GM23248 (cell line): ENCODE results near the gene LMAN2L. TPM values are rescaled to one million over a fixed set of nuclear protein-coding genes. Genes with fewer than 3 reads are reported as not detected.

Source experiments
- DNase-seq: peaks from one replicate; pipeline ENCODE4 v3.0.0-alpha.2; 2015
- H2AFZ ChIP-seq: fragments of 200-600 bp; sonication (generic); 2 replicates; pipeline ENCODE4 v1.6.1; 2016; ENCODE audit warnings: antibody characterized with exemption
- H3F3A ChIP-seq: fragments of 200-600 bp; sonication (generic); 2 replicates; pipeline ENCODE4 v1.6.1; 2016; ENCODE audit warnings: mild to moderate bottlenecking, antibody characterized with exemption, mixed run types; ENCODE audit not compliant: insufficient read depth
- H3K27ac ChIP-seq: fragments of 200-600 bp; sonication (generic); 2 replicates; pipeline ENCODE4 v1.5.1; 2016; ENCODE audit warnings: mild to moderate bottlenecking
- H3K27me3 ChIP-seq: fragments of 200-600 bp; sonication (generic); replicated peaks from 2 replicates; pipeline ENCODE4 v1.6.1; 2016; ENCODE audit warnings: mild to moderate bottlenecking; ENCODE audit not compliant: insufficient read depth
- H3K36me3 ChIP-seq: fragments of 200-600 bp; sonication (generic); 2 replicates; pipeline ENCODE4 v1.6.1; 2016; ENCODE audit warnings: low read depth, mild to moderate bottlenecking
- H3K4me1 ChIP-seq: fragments of 200-600 bp; sonication (generic); 2 replicates; pipeline ENCODE4 v1.6.1; 2016; ENCODE audit warnings: mild to moderate bottlenecking; ENCODE audit not compliant: insufficient read depth
- H3K4me2 ChIP-seq: fragments of 200-600 bp; sonication (generic); one replicate; pipeline ENCODE4 v1.6.1; 2016; ENCODE audit warnings: mild to moderate bottlenecking; ENCODE audit not compliant: unreplicated experiment
- H3K4me3 ChIP-seq: fragments of 200-600 bp; sonication (generic); 2 replicates; pipeline ENCODE4 v1.5.1; 2016; ENCODE audit warnings: mild to moderate bottlenecking
- H3K79me2 ChIP-seq: fragments of 200-600 bp; sonication (generic); 2 replicates; pipeline ENCODE4 v1.6.1; 2016; ENCODE audit warnings: mild to moderate bottlenecking; ENCODE audit not compliant: insufficient read depth
- H3K9ac ChIP-seq: fragments of 200-600 bp; sonication (generic); 2 replicates; pipeline ENCODE4 v1.6.1; 2016; ENCODE audit warnings: mild to moderate bottlenecking
- H3K9me2 ChIP-seq: fragments of 200-600 bp; sonication (generic); 2 replicates; pipeline ENCODE4 v1.6.1; 2016; ENCODE audit warnings: mixed run types, mild to moderate bottlenecking, moderate library complexity; ENCODE audit not compliant: insufficient read depth
- H3K9me3 ChIP-seq: fragments of 200-600 bp; sonication (generic); one replicate; pipeline ENCODE4 v1.6.1; 2017; ENCODE audit warnings: low read depth
- H4K20me1 ChIP-seq: fragments of 200-600 bp; sonication (generic); 2 replicates; pipeline ENCODE4 v1.6.0; 2016; ENCODE audit not compliant: insufficient read depth
- EZH2 ChIP-seq: fragments of 200-600 bp; sonication (generic); IDR thresholded peaks from 2 replicates; pipeline ENCODE4 v1.6.1; 2018; ENCODE audit warnings: antibody characterized with exemption, mild to moderate bottlenecking; ENCODE audit not compliant: insufficient read depth, poor library complexity, severe bottlenecking
- EZH2phosphoT487 ChIP-seq: fragments of 200-600 bp; sonication (generic); IDR thresholded peaks from 2 replicates; pipeline ENCODE4 v1.6.1; 2018; ENCODE audit warnings: antibody characterized with exemption, moderate library complexity, mild to moderate bottlenecking, low read depth; ENCODE audit not compliant: insufficient read depth
- WGBS, 2 experiments: methylation state at CpG; one replicate each; pipeline ENCODE4 v1.1.6; 2015 to 2017; ENCODE audit warnings: low lambda C conversion rate in 2 of 2, low coverage in 1 of 2; ENCODE audit errors: missing lambda C conversion rate in 2 of 2; 5-methylcytosine and 5-hydroxymethylcytosine counted together
- in situ Hi-C: fragments of 300-500 bp; cut with MboI; formaldehyde crosslinking; loops from 2 replicates; pipeline ENCODE4 v1.15.0; 2020
- polyA plus RNA-seq: library from polyadenylated mRNA; unstranded; fragments of >200 nt; fragmentation: Nextera tagmentation; extraction: Ambion mirVana; gene quantifications from 2 replicates; pipeline ENCODE4 v1.2.1, GENCODE V29; 2016
- total RNA-seq: library from RNA; depleted of rRNA; stranded (reverse); fragments of >200 nt; shearing (Covaris generic); gene quantifications from 2 replicates; pipeline ENCODE4 v1.2.3, GENCODE V29; 2014; rRNA removed

LMAN2L gene
- total and polyA plus RNA-seq, 2 experiments from 2014 or later = 22.3 to 24.6 TPM

- Histone ChIP-seq H3K4me1 (peaks cover 15% of the 10 kb centered on the region; the same call in 1 of the 2 replicates), H3K27ac (no peak overlapping the region), H3F3A (peaks cover 19% of the 10 kb centered on the region), H3K4me3 (no peak overlapping the region), H4K20me1 (no peaks in the 10 kb centered on the region), H3K9me2 (no peaks in the 10 kb centered on the region), H3K27me3 (no peaks in the 10 kb centered on the region), H3K36me3 (no peaks in the 10 kb centered on the region), H3K9me3 (no peaks in the 10 kb centered on the region), H3K4me2 (no peak overlapping the region), H2AFZ (no peak overlapping the region), H3K79me2 (no peaks in the 10 kb centered on the region), H3K9ac (no peak overlapping the region)
- 71 to 76% methylated on average over 9 of the region's 9 CpGs for WGBS, 2 experiments
- in situ Hi-C loops = no loop called here
- no peak for DNase-seq
- TF ChIP-seq EZH2phosphoT487 (no peak), EZH2 (no peak)
These were observed 77.5 kb downstream of the LMAN2L start for GRCh38 chr2:96662360-96662759.

- Histone ChIP-seq H3K27me3 (no peaks in the 10 kb centered on the region), H3K4me3 (no peak overlapping the region), H2AFZ (no peak overlapping the region), H3K79me2 (no peaks in the 10 kb centered on the region), H3K4me2 (no peak overlapping the region), H3K4me1 (peaks cover 15% of the 10 kb centered on the region; the same call in 1 of the 2 replicates), H3K27ac (no peak overlapping the region), H3K9me3 (no peaks in the 10 kb centered on the region), H3F3A (peaks cover 19% of the 10 kb centered on the region), H3K9me2 (no peaks in the 10 kb centered on the region), H3K9ac (no peak overlapping the region), H4K20me1 (no peaks in the 10 kb centered on the region), H3K36me3 (no peaks in the 10 kb centered on the region)
- in situ Hi-C loops = no loop called here
- DNase-seq = no peak
- WGBS, 2 experiments = 95% methylated on average over 6 of the region's 6 CpGs
- no peak for TF ChIP-seq EZH2
- no peak for TF ChIP-seq EZH2phosphoT487
These were observed 78.5 kb downstream of the LMAN2L start for GRCh38 chr2:96661324-96661723.

- no peak overlapping the region for H3K9ac ChIP-seq
- no peaks in the 10 kb centered on the region for H3K27me3 ChIP-seq
- no peaks in the 10 kb centered on the region for H3K4me1 ChIP-seq
- H3K4me3 ChIP-seq = no peak overlapping the region
- H3K36me3 ChIP-seq = no peaks in the 10 kb centered on the region
- no peaks in the 10 kb centered on the region for H3K79me2 ChIP-seq
- no peak overlapping the region for H3K27ac ChIP-seq
- TF ChIP-seq EZH2phosphoT487 = no peak
- H3K9me3 ChIP-seq = no peaks in the 10 kb centered on the region
- H3K4me2 ChIP-seq = no peak overlapping the region
- in situ Hi-C loops = no loop called here
- no peak overlapping the region for H2AFZ ChIP-seq
- H4K20me1 ChIP-seq = no peaks in the 10 kb centered on the region
- DNase-seq = no peak
- H3K9me2 ChIP-seq = no peaks in the 10 kb centered on the region
- no peaks in the 10 kb centered on the region for H3F3A ChIP-seq
These were observed 83.3 kb downstream of the LMAN2L start for GRCh38 chr2:96656540-96656939.

Other genes starting within 250 kb of the LMAN2L start
- not detected in 2 replicates for gene NEURL3, start 234.7 kb downstream of the LMAN2L start, total RNA-seq
- gene NEURL3, start 234.7 kb downstream of the LMAN2L start, polyA plus RNA-seq = not detected in 2 replicates
- 11.6 and 15.2 TPM in 2 replicates for gene ARID5A, start 203.3 kb downstream of the LMAN2L start, total RNA-seq
- gene ARID5A, start 203.3 kb downstream of the LMAN2L start, polyA plus RNA-seq = 19.5 and 20.8 TPM in 2 replicates
- 23.9 and 26.9 TPM in 2 replicates for gene KANSL3, start 101.8 kb downstream of the LMAN2L start, total RNA-seq
- gene KANSL3, start 101.8 kb downstream of the LMAN2L start, polyA plus RNA-seq = 15.0 and 15.6 TPM in 2 replicates
- under 0.01 TPM in 1 of 2 replicates, not detected in the other for gene FER1L5, start 97.3 kb downstream of the LMAN2L start, total RNA-seq
- 0.05 and 0.08 TPM in 2 replicates for gene FER1L5, start 97.3 kb downstream of the LMAN2L start, polyA plus RNA-seq
- gene CNNM4, start 20.8 kb upstream of the LMAN2L start, total RNA-seq = 4.8 and 6.1 TPM in 2 replicates
- 2.4 and 2.8 TPM in 2 replicates for gene CNNM4, start 20.8 kb upstream of the LMAN2L start, polyA plus RNA-seq
- gene CNNM3, start 76.2 kb upstream of the LMAN2L start, total RNA-seq = 5.0 and 5.2 TPM in 2 replicates
- 0.94 and 0.98 TPM in 2 replicates for gene CNNM3, start 76.2 kb upstream of the LMAN2L start, polyA plus RNA-seq
- gene ANKRD23, start 104.0 kb upstream of the LMAN2L start, total RNA-seq = 0.76 and 1.1 TPM in 2 replicates
- gene ANKRD23, start 104.0 kb upstream of the LMAN2L start, polyA plus RNA-seq = 0.95 and 1.4 TPM in 2 replicates
- gene ANKRD39, start 118.0 kb upstream of the LMAN2L start, total RNA-seq = 5.3 and 10.9 TPM in 2 replicates
- 12.3 and 14.4 TPM in 2 replicates for gene ANKRD39, start 118.0 kb upstream of the LMAN2L start, polyA plus RNA-seq
- 21.0 and 24.3 TPM in 2 replicates for gene SEMA4C, start 130.0 kb upstream of the LMAN2L start, total RNA-seq
- 5.1 and 5.5 TPM in 2 replicates for gene SEMA4C, start 130.0 kb upstream of the LMAN2L start, polyA plus RNA-seq
- gene FAM178B, start 246.5 kb upstream of the LMAN2L start, total RNA-seq = not detected in 2 replicates
- 0.23 TPM in 1 of 2 replicates, not detected in the other for gene FAM178B, start 246.5 kb upstream of the LMAN2L start, polyA plus RNA-seq